HG03139 (cell line): Measurements from ENCODE around the gene CARS1.

Experiments
- ATAC-seq: cut with Tn5 transposase; IDR thresholded peaks from one replicate; pipeline ENCODE4 v1.9.1; 2021; ENCODE audit not compliant: unreplicated experiment

Gene CARS1

DNA sequence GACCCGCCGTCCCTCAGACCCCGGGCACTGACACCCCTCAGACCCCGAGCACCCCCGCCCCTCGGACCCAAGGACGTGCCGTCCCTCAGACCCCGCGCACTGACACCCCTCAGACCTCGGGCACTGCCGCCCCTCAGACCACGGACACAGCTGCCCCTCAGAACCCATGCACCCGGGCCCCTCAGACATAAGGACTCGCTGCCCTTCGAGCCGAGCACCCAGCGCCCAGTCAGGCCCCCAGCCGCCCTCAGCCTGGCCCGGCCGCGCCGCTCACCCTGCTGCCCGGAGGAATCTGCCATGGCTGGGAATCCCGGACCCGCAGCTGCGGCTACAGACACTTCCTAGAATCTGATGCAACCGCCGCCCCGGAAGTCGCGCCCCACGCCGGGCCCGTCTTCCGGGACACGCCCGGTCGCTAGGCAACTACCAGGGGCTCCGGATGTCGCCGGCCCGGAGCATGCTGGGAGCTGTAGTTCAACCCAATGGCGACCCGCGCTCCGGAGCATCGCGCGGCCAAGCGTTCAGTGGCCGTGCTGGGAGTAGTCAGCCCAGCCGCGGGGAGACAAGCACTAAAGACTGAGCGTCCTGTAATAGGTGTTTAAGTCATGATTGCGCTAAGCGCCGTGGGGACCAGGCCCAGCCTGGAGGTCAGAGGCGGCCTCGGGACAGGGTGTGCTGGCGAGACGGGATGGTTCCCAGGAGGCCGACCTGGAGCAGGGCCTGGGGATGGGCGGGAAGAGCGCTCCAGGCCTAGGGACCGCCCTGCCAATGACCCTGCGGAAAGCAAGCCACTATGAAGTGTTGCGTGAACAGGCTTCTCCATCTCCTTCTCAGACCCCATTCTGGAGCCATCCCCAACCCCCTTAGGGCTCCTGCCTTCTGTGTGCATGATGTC is at the start of gene CARS1:
Gene CARS1 (minus strand): TSS at position 355 of the 895 bp plus-strand sequence. CDS start 56 bp downstream, at position 299.
- ATAC-seq, result peak; percentile 95

DNA sequence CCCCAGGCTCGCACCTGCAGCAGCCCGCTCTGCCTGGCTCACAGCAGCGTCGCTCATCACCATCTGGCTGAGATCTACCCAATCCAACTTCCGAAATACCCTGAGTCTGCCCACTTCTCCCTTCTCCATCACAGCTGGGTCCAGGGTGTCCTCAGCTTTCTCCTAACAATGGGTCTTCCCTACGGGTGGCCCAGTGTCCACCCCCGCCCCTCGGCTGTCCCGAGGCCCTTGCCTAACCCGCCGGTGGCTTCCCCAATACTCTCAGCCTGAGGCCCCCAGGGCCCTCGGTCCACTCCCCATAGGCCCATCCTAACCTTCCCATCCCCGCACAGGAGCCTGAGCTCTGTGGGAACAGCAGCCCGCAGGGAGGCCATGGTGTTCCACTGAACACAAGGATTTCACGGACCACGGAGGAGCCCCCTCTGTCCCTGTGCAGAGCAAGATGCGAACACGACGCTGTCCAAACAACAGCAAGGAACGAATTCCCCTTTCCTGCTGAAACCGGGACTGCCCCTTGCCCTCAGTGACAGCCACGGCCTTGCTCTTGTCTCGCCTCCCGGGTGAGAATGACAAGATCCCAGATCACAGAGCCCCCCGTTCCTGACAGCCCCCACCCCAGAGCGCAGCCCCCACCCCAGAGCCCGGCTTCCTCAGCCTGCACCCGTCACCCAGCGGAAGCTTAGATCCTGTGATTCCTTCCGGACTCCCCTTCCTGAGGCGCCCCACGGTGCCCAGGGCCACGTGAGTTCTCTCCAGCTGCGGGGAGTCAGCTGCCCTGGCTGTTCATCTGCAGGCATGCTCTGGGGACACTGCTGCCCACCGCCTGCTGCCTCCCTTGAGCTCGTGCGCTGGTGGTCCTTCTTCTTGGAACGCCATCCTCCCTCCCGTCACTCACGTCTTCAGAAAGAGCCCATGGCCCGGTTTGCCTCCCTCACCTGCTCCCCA is 48.8 kb upstream of the CARS1 start:
- no peak for ATAC-seq

DNA sequence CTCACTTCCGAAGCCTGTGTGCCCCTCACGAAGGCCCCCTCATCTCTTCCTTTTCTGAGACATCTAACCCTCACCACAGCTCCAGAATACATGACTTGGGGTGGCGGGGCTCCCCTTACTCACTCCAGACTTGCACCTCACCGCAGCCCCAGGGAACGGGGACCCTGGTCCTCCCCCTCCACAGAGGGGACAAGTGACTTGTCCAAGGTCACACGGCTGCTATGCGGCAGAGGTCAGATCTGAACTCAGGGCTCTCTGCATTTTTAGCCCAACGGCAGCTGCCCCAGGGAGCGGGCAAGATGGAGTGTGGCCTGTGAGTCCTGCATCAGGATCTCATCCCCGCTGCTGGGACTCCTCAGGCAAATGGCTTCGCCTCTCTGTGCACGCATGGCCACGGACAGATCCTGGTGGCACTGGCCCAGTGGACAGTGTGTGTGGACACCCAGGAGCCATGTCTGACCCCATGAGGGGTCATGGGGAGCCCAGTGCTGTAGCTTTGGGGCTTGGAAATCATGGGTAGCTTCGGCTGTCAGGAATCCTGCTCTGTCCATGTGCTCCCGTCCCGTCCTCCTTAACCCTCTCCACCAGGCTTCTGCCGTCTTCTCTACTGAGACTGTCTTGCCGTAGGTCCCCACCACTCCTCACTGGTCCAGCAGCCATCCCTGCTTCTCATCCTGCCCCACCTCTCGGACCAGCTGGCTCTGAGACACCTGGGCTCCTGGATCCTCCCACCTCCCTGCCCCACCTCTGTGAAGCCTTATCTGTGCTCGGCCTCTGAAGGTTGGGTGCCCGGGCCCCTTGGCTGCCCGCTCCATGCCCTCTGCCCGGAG is 48.0 kb upstream of the CARS1 start:
- ATAC-seq, result no peak

DNA sequence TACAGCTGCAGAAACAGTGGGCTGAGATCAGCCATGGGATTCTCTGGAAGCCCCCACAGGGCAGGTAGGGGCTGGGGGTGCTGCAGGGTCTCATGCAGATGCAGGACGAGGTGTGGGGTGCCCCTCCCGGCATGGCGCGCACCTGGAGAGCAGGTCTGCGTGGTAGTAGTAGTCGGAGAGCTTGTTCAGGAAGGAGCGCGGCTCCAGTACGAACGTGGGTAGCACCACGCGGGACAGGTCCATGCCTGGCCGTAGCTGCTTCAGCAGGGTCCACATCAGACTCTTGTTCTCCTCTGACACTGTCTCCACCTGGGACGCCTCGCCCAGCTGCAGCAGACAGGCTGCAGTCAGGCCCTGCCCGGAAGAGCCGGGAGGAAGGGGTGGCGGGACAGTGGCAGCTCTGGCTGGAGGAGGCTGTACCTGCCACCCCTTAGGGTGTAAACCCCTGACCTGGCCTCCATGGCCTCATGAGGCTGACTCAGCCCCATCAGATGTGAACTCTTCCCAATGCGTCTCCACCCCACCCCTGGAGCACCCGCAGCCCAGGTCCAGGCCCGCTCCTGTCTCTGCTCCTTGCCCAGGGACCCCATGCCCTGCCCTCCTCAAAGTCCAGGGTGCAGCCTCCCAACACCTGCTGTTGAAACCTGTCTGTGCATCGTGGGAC is 47.0 kb upstream of the CARS1 start:
- ATAC-seq, result no peak

DNA sequence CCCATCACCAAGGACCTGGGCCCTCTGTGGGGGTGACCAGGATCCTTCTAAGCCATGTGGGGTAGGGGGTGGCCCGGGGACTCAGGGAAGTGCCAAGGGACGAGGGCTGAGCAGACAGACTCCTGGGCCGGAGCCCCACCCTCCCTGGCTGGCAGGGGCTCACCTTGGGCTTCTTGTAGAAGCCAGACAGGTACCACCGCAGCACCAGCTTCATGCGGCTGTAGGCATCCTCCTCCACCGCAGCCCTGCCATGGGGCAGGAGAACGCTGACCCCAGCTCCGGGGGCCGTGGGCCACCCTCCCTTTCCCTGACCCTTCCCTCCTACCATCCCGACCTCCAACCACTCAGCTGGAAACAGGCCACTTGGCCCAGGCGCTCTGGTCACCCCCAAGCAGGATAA is 45.9 kb upstream of the CARS1 start:
- ATAC-seq, result no peak

DNA sequence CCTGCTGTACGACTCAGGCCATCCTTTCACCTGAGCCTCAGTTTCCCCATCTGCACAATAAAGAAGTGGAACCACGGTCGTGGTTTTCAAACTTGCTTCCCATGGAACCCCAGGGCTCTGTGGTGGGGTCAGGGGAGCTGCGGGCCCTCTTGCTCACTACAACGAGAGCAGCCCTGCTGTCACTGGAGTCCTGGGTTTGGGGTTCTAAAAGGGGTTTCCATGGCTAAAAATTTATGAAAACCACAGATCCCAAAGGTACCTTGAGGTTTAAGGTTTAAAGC is 45.4 kb upstream of the CARS1 start:
- ATAC-seq, result no peak

DNA sequence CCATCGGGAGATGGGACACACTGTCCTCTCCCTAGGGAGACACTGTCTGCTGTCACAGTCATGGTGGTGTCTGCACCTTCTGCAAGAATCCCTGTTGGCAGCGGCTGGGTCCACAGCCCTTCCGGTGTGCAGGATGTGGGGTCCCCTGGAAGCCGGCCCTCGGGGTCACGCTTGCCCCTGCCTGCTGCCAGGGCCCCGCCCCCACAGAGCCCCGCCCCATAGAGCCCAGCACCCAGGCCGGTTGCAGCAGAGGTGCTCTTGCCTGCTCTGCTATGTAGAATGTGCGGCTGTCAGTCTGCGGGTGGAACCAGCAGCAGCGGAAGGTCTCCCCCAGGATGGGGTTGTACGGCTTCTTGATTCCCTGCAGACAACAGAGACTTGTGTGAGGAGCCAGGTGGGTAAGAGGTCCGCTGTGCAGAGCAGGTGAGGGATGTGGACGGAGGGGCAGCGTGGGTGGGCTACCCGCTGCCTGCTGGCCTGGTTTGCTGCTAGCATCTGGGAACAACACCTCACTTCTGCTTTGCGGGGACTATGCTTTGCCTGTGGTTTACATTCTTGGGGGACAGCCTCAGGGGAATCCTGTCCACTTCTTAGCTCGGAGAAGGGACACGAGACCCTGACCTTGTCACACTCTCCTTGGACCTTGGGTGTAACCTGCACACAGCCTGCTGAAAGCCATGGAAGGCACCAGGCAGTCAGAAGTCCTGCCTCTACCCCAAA is 44.9 kb upstream of the CARS1 start:
- ATAC-seq, result no peak

DNA sequence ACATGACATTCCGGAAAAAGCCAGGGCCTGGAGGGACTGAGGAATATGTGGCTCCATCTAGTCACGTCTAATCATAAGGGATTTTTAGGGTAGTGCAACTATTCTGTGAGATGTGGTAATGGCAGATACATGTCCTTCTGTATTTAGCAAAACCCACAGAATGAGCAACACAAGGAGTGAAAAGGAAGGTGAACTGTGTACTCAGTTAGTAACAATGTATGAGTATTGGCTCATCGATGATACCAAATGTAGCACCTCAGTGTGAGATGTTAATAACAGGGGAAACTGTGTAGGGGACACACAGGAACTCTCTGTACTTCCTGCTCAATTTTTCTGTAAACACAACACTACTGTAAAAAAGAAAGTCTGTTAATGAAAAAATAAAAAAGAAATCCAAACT is 42.0 kb upstream of the CARS1 start:
- ATAC-seq, result no peak

DNA sequence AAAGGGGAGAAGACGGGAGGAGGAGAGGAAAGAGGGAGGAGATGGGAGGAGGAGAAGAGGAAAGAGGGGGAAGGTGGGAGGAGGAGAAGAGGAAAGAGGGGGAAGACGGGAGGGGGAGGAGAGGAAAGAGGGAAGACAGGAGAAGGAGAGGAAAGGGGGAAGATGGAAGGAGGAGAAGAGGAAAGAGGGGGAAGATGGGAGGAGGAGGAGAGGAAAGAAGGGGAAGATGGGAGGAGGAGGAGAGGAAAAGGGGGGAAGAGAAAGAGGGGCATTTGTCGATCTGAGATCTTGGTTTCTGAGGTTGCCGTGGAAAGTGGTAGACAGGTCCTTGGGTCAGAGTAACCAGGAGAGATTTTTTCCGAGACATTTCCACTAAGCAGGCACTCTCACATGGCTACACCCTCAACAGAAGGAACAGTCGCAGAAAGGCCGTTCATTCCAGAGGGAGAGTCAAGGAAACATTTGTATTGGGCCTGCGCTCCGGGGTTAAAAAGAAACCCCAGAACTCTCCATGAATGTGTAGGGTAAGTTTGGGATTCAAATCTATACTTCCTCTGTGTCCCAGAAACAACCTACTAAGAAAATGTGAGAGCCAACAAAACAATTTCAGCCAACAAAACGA is 39.8 kb upstream of the CARS1 start:
- no peak for ATAC-seq

DNA sequence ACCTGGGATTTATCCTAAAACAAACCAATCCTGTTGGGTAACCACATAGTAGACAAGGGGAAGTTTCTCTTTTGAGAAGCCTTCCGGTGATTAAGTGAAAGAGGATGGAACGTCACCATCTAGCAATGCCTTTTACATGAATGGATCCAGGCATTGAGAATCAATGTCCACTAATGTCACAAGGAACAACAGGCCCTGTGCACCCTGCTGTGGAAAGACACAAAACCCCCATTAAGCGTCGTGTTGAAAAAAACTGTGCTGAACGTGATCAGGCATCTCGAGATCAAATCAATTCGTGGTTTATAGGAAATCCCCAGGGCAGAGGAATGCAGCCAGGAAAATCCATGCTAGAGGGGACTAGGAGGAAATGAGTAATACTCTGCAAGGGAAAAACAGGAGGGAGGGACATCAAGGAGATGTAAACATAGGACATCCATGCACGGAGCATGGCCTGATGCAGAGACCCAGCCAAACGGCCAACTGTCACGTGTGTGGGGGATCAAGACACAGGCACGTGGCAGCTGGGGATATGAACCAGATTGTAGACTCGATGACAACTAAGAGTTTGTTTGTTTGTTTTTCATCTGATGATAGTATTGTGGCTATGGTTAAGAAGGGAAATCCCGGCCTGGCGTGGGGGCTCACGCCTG is 38.6 kb upstream of the CARS1 start:
- ATAC-seq, result no peak

DNA sequence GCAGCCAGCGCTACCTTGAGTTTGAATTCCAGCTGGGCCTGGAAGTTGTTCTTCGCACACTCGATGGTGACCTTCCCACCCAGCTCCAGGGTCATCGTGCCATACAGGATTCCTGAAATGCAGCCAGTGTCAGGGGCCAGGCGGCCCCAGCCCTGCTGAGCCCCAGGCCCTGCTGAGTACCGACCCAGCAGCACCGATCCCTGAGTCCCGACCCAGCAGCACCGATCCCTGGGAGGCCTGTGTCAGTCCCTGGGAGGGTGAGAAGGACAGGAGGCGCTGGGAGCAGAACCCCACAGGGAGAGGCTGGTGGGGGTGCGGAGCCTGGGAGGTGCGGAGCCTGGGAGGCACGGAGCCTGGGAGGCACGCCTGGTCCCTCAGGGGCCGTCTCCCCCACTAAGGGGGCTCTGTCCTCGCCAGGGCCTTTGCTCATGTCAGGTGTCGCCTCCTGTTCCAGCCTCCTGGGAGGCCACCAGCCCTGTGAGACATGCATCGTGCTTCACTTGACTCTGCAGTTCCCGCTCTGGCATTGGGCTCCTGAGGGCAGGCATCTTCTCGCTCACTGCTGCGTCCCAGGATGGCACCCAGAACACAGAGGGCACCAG is 37.1 kb upstream of the CARS1 start:
- ATAC-seq, result no peak

DNA sequence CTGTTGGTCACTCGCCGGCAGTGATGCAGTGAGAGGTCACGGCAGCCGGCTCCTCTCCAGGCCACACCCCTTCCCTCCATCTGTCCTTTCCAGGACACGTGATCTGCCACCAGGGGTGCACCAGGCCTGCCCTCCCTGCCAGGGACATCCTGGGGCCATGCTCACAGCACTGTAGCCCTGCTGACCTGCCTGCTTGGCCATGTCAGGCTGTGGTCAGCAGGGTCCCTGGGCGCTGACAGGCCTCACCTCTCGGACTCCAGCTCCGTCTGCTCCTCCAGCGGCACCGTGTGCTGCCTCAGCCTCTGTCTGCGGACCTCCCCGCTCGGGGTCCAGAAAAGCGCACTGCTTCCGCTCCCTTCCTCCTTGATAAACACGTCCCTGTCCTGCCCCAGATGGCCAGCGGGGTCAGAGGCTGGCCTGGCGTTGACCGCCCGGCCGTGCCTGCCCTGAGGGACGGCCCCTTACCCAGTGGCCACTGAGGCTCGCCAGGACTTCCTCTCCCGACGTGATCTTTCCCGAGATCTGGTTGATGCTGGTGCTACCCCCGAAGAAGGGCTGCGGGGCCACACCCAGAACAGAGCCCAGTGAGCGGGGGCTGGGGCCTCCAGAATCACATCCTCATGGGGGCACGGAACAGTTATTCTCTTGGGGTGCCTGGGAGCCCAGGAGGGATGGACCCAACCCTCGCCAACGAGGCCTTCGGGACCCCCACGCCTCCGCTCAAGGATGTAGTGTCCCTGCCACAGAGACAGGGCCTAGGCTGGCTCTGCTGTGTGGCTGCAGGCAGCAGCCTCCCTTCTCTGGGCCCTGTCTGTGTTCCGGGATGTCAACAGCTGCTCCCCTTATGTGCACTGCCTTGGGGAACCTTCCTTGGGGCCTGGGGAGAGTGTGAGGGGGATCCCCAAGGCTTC is 36.3 kb upstream of the CARS1 start:
- no peak for ATAC-seq

DNA sequence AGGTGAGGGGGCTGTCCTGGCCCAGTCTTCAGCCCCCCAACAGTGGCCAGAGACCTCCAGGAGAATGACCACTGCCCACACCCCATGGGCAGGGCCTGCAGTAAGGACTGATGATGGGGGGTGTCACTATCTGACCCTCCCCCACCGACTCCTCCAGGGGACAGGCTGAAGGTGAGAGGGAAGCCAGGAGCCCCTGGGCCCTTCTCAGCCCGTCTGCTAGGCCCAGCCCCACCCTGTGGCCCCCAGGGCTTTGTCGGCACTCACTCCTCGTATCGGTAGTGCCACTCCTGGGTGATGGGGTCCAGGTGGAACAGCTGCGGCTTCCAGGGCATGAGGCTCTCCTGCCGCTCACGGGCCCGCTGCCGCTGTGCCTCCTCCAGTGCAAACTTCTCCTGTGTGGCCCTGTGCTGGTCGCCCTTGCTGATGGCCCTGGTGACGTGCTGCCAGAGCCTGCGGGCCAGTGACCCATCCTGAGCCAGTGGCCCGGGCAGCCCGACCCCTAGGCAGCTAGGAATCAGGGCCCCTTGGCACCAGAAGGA is 35.4 kb upstream of the CARS1 start:
- ATAC-seq, result no peak

DNA sequence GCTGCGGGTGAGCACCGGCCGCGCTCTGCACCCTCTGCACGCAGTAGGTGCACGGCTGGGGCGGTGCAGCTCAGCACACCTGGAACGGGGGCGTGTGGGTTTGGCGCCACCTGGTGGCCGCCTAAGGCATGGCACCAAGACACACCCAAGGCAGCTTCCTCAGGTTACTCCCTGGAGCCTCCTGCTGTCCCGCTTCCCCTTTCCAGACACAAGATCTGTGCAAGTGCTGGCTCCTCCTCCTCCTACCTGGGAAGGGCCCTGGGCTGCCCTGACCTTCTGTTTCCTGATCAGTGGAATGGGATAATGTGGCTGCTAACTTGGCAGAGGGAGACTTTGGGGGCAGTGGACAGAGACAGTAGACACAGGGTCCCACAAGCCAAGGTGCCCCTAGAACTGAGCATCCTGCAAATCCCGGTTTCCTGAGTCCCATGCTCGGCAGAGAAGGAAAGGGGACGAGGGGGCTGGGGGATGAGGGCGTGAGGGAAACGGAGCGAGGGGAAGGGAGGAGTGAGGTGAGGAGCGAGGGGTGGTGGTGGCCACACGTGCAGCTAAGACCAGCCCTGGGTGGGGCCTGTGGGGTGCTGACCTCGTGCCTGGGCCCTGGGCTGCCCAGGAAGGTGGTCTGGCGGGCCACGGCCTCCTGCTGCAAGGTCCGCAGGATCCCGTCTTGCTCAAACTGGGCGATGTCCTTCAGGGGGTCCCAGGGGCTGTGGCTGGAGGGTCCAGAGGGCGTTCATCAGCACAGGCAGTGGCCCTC is 34.8 kb upstream of the CARS1 start:
- ATAC-seq, result no peak

DNA sequence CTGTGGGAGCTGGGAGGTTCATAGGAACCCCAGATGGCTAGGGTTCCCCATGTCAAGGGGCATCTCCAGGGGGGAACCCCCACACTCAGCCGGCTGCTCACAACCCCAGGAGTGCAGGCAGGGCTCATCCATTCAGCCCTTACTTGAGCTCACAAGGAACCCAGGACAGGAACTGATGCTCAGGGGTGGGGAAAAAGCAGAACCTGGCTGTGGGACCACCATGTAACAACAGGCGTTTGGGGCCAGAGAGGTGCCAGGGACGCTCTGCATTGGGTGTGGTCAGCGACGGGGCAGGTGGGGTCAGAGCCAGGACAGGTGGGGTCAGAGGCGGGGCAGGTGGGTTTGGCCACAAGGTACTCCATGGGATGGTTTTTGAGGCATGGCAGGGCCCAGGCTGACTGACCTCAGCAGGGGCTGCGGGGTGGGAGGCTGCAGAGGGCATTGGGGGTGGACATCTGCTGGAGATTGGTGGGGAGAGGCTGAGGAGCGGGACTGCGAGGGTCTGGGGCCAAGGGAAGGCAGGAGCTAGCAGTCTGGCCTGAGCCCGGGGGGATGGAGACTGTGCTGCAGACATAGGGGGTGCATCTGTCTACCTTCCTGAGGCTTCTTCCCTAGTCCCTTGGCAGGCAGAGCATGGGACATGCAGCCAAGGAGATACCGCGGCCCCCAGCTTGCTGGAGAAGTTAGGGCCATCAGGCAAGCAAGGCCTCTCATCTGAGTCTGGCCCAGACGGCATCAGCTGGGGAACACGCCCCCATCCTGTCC is 34.0 kb upstream of the CARS1 start:
- no peak for ATAC-seq
